ENCODE data around the gene TEKT3.

Gene TEKT3

DNA sequence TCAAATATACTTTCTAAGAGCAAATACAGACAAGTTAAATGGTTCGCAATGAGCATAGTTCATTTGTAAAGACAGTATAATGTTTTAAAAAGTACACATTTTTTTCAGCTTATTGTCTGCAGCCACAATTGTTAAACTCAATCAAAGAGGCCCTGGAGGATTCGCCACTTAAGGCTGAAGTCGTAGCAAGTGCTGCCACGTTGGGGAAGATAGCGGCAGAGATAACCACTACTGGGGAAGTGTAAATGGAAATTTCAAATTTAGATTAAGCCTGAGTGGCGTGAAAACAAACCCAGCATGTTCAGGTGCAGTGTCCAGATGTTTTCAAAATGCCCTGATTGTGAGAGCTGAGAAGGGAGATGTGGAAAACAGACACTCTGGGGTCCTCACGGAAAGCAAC is 84.7 kb downstream of the TEKT3 start:
- TF ChIP-seq, protein P1, sequence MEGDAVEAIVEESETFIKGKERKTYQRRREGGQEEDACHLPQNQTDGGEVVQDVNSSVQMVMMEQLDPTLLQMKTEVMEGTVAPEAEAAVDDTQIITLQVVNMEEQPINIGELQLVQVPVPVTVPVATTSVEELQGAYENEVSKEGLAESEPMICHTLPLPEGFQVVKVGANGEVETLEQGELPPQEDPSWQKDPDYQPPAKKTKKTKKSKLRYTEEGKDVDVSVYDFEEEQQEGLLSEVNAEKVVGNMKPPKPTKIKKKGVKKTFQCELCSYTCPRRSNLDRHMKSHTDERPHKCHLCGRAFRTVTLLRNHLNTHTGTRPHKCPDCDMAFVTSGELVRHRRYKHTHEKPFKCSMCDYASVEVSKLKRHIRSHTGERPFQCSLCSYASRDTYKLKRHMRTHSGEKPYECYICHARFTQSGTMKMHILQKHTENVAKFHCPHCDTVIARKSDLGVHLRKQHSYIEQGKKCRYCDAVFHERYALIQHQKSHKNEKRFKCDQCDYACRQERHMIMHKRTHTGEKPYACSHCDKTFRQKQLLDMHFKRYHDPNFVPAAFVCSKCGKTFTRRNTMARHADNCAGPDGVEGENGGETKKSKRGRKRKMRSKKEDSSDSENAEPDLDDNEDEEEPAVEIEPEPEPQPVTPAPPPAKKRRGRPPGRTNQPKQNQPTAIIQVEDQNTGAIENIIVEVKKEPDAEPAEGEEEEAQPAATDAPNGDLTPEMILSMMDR (IDR thresholded peaks at IDR 0.05; ENCODE audit: insufficient read depth, missing control alignments) = no peak
- DNase-seq (ENCODE audit: insufficient read length, low spot score) (no peak), FAIRE-seq (no peak)

DNA sequence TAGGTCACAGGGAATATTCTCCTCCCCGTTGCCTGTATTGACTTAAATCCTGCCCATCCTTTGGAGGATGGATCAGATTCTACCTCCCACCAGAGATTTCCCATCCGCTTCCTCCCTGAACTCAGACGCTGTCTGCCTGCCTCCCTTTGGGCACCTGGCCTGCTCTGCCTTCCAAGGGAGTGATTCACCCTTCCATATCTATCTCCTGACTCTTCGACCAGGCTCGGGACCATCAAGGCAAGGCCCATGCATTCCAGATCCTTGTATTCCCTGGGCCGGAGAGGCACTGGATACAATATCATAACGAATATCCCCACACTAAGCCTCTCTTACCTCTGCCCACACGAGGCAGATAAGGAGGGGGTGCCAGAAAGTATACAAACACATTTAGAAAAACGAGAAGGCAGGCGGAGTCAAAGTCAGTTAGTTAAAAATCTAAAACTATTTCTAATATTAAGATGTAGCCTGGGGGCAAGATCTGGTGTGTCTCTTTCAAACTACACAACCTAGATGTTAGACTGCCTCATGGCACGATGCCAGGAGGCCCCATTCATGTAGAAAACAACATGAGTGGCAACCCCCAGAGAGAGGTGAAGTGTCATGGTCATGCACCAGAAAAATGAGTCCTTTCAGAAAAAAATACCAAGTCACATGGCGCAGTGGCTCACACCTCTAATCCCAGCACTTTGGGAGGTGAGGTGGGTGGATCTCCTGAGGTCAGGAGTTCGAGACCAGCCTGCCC is 85.5 kb downstream of the TEKT3 start:
- FAIRE-seq = no peak
- no peak for DNase-seq (ENCODE audit: insufficient read length, low spot score)
- TF ChIP-seq, protein P1 (IDR thresholded peaks at IDR 0.05; ENCODE audit: insufficient read depth, missing control alignments) = no peak
